GM19025 (cell line): ENCODE data around the gene RIN3.

Experiments
- ATAC-seq: cut with Tn5 transposase; IDR thresholded peaks from one replicate; pipeline ENCODE4 v1.9.1; 2021; ENCODE audit warnings: mild to moderate bottlenecking, low read depth, moderate library complexity; ENCODE audit not compliant: unreplicated experiment

The RIN3 gene

GRCh38 chr14:92513204-92513965 is at the start of gene RIN3:
Gene RIN3, plus strand, starts transcription at chr14:92513781. Its CDS starts 152 bp downstream, at chr14:92513933.
- ATAC-seq, result peak; percentile 65

DNA sequence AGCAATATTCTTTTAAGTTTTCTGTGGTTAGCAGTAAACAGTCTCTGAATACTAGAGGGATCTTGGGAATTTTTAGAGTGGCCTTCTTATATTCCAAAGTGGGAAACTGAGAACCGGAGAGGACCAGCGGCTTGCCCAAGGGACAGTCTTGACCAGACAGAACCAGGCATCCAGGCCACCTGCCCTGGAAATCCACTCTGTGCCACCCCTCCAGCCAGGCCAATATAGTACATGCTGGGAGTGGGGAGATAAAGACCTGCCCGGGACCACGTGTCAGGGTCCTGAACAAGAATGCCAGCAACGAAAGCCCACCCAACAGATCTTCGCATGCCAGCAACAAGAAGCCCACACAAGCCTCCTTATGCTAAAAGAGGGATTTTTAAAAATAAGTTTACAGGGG is 49.4 kb upstream of the RIN3 start:
- no peak for ATAC-seq

DNA sequence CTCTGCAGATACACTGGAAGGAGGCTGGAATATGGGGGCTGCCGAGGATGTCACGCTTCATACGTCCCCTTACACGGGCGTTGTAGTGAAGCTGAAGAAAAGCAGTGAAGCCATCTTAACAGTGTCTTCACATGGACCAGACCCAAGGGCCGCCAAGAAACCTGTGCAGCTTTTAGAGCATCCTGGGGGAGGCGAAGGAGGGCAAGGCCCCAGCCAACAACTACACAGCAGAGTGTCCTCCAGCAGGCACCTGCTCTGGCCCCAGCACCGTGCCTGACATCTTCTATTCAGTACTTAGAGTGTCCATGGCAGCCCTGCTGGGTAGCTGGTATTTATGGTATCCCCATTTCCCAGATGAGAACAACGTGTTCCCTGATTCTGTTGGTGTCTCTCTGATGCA is 48.9 kb upstream of the RIN3 start:
- no peak for ATAC-seq

DNA sequence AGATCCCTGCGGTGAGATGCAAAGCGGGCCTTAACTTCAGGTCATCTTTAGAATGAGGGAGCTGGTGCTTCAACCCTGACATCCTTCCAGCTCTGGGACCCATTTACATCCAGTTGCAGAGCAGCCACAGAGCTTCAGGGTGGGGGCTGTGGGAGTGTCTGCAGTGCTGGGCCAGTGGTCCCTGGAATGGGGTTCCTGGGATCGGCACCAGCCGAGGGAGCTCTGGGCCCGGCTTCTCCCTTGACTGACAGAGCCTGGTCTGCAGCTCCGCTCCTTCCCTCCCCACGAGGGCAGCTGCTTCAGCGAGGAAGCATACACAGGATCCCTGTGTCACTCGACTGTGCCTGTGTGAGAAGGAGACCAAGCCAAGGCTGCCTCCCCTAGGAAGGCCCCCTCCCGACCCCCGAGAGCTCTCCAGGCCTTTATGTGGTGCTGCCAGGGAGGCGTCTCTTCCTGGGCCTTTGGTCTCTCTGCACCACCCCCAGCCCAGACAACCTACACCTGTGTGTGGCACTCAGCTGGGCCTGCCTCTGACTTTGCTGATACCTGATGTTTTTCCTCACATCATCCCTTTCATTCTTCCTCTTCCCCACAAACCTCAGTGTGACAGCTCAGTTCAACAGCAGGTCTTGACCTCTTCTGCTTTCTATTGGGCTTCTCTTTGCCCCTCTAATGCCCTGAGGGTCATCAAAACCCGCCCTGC is 48.1 kb upstream of the RIN3 start:
- no peak for ATAC-seq

- no peak for ATAC-seq
Measured at GRCh38 chr14:92466059-92466458, 47.5 kb upstream of the RIN3 start.

DNA sequence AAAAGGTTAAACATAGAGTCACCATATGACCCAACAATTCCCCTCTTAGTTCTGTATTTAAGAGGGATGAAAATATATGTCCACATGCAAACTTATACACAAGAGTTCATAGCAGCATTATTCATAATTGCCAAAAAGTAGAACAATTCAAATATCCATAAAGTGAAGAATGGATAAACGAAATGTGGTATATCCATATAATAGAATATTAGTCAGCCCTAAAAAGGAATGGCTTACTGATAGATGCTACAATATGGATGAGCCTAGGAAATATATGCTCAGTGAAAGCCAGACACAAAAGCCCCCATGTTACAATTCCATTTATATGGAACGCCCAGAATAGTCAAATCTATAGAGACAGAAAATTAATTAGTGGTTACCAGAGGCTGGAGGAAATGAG is 44.1 kb upstream of the RIN3 start:
- ATAC-seq, result no peak

- ATAC-seq, result no peak
Measured at GRCh38 chr14:92470215-92470614, 43.4 kb upstream of the RIN3 start.

DNA sequence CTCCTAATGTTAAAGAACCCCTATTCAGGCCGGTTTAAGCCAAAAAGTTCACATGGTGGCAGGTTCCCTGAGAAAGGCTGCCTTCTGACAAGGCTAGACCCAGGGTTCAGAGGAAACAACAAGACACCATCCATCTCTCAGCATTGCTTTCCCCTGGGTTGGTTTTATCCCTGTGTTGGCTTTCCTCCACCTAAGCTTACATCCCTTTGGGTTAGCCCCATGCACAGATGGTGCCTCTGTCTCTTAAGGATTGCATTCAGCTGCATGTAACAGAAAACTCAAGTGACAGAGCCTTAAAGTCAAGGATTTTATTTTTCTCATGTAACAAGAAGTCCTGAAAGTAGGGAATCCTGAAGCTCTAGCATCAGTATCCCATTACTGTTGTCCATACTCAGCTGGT is 42.8 kb upstream of the RIN3 start:
- ATAC-seq, result no peak

DNA sequence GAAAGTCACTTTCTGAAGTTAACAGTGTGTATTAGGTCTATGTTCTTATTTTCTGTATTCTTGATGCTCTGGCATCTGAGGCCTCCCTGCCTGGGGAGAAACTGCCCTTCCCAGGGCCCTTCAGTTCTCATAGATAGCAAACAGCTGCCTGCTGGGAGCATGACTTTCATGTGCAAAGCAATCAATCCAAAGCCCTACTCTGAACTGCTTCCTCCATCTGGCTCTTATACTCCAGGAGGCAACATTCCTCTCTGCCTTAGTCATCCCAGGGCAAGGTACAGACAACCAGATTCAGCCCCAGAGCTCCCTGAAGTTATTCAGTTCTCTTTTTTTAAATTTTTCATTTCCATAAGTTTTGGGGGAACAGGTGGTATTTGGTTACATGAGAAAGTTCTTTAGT is 41.7 kb upstream of the RIN3 start:
- no peak for ATAC-seq

DNA sequence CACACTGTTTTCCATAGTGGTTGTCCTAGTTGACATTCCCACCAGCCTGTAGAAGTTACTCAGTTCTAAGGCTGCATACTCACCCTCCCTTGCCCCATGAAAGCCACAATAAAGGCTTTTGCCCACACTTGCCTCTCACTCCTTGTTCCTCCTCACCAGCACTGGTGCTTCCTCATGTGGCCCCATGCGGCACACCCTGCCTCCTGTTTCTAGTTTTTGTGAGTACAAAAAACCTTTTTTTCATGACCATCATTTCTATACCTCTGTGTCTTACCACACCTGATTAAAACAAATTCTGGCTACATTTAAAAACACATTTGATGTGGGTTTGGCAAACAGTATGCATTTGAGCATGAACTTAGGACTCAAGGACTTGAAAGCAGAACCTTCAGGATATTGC is 40.7 kb upstream of the RIN3 start:
- ATAC-seq, result no peak

GRCh38 chr14:92473261-92473968 is 40.2 kb upstream of the RIN3 start:
- no peak for ATAC-seq

- no peak for ATAC-seq
Measured at GRCh38 chr14:92473969-92474535, 39.5 kb upstream of the RIN3 start.

GRCh38 chr14:92475037-92475436 is 38.5 kb upstream of the RIN3 start:
- no peak for ATAC-seq

- no peak for ATAC-seq
Measured at GRCh38 chr14:92475451-92476187, 38.0 kb upstream of the RIN3 start.

DNA sequence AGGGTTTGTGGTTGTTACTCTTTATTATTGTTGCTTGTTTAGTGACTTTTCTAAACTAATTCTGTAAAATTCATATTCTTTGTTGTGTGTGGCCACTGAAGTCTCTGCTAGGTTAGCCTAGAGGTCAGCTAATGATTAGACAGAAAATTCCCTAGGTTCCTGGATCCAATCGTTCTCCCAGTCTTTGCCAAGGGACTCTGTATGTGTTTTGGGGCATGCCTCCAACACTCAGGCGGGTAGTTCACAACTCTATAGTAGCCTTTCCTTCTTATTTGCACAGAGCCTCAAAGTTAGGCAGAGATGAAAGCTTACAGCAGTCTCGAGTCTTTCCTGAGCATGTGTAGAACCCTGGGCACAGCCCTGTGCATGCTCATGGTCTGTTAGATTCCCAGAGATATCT is 32.7 kb upstream of the RIN3 start:
- no peak for ATAC-seq

DNA sequence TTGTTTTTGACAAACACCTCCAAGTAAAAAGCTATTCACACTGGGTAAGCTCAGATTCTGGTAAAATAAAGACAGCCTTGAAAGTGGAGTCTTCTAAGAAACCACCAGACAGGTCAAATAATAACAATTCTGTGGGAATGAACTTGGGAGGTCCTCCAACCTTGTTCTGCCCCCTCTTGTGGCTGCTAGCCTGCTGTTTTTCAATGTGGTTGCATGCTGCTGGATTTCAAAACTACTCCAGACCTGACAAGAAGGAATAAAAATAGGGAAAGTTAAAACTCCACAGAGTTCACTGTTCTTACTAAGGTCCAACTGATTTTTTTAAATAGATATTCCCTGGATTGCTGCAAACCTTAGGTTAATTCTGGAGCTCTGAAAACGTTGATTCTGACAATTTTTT is 32.2 kb upstream of the RIN3 start:
- ATAC-seq, result no peak

DNA sequence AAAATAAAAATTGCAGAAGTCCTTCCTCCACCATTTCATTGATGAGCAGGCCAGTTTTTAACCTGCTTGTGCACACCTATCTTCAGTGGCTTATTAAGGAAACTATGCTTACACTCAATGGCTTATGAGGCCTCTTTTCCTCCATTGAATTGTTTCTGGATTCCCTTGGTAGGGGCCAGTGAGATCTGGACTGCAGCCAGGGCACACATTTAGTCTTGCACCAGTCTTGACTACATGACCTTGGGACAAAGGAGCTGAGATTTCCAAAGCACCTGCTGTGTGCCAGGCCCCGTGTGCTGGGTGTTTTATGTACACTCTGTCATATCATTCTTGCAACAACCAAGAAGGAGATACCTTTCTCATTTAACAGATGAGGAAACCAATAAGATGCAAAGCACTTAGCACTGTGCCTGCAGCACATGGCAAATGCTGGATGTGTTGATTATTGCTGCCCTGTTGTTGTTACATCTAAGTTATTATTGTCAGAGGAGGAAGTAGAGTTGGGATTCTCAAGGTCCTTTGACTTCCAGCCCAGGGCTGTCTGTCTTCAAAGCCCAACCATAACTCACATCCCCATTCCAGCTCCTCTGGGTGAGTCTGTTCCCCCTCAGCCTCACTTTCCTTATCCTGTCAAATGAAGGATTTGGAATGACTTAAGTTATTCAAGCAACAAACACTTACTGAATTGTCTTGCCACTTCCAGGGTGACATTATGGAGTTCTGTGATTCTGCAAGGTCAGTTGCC is 31.6 kb upstream of the RIN3 start:
- no peak for ATAC-seq

GRCh38 chr14:92482621-92483319 is 30.8 kb upstream of the RIN3 start:
- ATAC-seq, result no peak

- ATAC-seq, result no peak
Measured at GRCh38 chr14:92484132-92484823, 29.3 kb upstream of the RIN3 start.
